ENCODE data around the gene CALR.
"Not testable (repeated sequence)": the region's sequence is repeated elsewhere in the genome, so short reads cannot be mapped to it uniquely, and the experiment has no call there.

CALR gene

GRCh38 chr19:12935071-12935470 lies 3.3 kb upstream of the CALR start:
- DNase-seq, result no peak

GRCh38 chr19:12936582-12936981 lies 1.8 kb upstream of the CALR start:
- no peak for DNase-seq

DNA sequence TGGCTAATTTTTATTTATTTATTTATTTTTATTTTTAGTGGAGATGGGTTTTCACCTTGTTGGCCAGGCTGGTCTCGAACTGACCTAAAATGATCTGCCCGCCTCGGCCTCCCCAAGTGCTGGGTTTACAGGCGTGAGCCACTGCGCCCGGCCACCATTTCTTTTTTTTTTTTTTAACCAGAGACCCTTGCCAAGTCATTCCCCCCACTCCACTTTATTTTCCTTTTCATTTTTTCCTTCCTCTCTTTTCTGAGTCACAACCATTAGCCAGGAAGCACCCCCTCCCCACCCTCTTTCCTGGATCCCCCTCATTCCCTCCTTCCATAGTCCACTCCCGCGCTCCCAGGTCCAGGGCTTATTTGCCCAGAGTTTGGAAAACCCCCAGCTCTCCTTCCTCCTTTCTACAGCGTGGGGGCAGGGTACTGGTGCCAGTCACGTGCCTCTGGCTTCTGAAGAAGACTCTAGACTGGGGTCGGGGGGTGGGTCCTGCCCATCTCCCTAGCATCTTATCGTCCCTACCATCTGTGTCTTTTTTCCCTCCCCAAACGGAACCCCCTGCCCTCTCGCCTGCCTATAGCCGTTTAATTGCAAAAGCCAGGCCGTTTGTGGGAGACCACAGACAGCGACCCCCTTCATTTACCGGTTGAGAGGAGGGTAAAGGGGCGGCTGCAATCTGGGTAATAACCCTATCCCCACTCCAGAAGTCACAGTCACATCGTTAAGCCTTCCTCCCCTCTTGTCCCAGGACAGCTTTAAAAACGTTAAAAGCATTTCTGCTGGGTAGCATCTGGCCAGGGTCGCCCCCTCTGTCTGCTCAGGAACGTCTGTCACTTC lies 1.1 kb upstream of the CALR start:
- no peak for DNase-seq

DNA sequence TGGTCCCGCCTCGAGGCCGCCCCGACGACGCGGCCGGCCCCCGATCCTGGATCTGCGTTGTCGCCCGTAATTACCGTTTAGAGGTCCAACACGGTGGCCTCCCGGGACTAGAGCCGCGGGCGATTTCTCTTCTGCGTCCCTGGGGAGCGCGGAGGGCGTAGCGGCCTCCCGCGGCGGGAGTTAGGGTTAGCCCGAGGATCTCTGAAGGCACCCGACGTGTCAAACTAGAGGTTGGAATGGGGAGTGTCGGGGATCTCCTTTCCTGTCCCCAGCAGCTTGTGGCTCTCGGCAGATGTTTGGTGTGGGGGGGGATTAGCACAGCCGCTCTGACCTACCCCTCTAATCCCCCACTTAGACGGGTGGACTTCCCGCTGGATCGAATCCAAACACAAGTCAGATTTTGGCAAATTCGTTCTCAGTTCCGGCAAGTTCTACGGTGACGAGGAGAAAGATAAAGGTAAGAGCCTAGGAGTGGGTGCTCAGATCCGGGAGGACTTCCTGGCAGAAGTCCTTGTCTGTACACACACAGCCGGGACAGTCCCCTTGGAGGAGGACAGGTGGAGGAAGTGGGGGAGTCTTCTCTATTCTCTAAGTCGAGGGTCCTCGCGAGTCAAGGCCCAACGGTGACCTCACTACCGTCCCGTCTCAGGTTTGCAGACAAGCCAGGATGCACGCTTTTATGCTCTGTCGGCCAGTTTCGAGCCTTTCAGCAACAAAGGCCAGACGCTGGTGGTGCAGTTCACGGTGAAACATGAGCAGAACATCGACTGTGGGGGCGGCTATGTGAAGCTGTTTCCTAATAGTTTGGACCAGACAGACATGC lies 581 bp downstream of the CALR start:
- no peak for DNase-seq

GRCh38 chr19:12939975-12940423 lies 1.6 kb downstream of the CALR start:
- no peak for DNase-seq

DNA sequence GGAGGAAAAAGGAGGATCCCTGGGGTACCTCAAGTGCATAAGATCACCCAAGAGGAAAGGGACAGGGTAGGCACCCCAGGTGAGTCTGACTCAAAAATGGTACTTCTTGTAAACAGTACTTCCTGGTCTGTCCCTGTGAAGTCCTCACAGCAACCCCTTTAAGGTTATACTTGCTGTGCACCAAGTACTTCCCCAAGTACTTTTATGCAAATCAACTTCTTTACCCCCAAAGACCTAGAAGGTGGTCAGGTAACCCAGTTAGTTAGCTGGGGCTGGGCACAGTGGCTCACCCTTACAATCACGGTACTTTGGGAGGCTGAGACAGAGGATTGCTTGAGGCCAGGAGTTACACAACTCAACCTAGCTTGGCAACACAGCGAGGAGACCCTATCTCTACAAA lies 2.5 kb downstream of the CALR start:
- DNase-seq, result no peak

DNA sequence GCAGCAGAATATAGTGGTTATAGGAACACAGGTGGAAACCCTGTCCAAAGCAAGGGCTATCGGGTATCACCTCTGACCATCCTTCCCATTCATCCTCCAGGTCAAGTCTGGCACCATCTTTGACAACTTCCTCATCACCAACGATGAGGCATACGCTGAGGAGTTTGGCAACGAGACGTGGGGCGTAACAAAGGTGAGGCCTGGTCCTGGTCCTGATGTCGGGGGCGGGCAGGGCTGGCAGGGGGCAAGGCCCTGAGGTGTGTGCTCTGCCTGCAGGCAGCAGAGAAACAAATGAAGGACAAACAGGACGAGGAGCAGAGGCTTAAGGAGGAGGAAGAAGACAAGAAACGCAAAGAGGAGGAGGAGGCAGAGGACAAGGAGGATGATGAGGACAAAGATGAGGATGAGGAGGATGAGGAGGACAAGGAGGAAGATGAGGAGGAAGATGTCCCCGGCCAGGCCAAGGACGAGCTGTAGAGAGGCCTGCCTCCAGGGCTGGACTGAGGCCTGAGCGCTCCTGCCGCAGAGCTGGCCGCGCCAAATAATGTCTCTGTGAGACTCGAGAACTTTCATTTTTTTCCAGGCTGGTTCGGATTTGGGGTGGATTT lies 5.1 kb downstream of the CALR start:
- no peak for DNase-seq

DNA sequence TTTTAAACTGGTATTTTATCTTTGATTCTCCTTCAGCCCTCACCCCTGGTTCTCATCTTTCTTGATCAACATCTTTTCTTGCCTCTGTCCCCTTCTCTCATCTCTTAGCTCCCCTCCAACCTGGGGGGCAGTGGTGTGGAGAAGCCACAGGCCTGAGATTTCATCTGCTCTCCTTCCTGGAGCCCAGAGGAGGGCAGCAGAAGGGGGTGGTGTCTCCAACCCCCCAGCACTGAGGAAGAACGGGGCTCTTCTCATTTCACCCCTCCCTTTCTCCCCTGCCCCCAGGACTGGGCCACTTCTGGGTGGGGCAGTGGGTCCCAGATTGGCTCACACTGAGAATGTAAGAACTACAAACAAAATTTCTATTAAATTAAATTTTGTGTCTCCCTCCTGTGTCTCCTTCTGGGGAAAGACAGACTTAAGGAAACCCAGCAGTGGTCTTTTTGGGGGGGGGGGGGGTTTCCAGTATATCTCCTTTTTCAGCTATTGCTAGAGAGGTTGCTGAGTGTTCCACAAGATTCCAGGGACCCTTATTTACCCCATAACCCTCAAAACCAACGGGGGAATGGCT lies 5.8 kb downstream of the CALR start:
- DNase-seq, result no peak

GRCh38 chr19:12945479-12946091 lies 7.2 kb downstream of the CALR start, which contains the start of gene RAD23A:
Gene RAD23A, plus strand, starts transcription at chr19:12945862. Its CDS starts 87 bp downstream, at chr19:12945949.
- DNase-seq, result peak; percentile 81

- no peak for DNase-seq
Observed at GRCh38 chr19:12946092-12946721, 7.8 kb downstream of the CALR start.

- DNase-seq, result no peak
Observed at GRCh38 chr19:12946731-12947496, 8.5 kb downstream of the CALR start.

DNA sequence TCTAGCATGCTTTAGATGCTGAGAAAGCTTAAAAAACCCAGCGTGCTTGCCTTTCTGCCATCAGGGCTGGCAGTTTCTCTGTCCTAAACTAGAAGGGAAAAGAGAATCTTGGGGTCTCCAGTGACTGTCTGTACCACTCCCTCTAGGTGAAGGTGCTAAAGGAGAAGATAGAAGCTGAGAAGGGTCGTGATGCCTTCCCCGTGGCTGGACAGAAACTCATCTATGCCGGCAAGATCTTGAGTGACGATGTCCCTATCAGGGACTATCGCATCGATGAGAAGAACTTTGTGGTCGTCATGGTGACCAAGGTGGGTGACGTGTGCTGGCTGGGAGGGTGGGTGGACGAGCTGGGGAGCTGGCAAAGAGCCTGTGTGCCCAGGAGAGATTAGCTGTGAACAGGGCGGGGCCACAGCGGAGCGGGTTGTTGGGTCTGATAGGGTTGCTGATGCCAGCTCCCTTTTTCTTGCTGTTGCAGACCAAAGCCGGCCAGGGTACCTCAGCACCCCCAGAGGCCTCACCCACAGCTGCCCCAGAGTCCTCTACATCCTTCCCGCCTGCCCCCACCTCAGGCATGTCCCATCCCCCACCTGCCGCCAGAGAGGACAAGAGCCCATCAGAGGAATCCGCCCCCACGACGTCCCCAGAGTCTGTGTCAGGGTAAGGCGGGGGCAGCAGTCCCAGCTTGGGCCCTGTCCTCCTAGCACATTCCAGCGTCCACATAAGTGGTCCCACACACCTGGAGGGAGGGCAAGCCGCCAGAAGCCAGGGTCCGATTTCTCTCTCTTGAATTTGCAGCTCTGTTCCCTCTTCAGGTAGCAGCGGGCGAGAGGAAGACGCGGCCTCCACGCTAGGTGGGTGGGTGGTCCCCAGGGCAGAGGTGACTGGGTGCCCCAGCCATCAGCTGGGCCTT lies 9.5 kb downstream of the CALR start:
- DNase-seq, result no peak

- no peak for DNase-seq
Observed at GRCh38 chr19:12948612-12949362, 10.4 kb downstream of the CALR start.

DNA sequence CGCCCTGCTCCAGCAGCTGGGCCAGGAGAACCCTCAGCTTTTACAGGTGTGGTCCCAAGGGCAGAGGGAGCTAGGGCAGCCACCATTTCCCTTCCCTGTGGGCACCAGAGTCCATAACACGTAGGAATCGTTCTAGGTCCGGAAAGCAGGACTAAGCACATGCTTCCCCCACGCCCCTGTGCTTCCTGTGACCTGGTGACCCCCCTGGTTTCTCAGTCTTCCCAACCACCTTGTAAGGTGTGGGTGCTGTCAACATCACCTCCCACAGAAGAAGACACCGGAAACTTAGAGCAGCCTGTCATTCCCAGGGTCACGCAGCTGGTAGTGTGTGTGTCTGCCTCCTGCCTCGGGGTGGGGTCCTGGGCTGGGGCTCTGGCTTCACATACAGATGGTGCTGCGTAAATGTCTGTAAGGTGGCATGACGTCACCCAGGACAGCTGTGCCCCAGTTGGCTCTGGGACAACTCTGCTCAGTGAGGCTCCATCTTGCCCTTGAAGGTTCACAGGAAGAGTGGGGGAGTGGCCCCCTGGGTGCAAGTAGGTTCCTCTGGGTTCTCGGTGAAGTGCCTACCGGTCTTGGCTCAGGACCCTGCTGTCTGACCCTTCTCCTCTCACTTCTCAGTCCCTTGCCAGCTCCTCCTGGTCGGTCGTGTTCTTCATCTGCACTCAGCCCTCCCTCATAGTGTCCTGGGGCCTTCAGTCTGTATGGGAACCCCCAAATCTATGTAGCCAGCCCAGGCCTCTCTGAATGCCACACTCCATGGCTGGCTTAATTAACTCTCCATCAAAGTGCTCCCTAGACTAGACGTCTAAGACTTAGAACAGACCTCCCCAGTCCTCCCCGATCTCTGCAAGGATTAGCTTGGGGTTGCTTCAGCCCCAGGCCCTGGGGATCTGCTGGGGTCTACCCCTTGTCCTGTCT lies 11.2 kb downstream of the CALR start:
- no peak for DNase-seq

GRCh38 chr19:12952050-12952449 lies 13.6 kb downstream of the CALR start:
- not testable (repeated sequence) for DNase-seq

DNA sequence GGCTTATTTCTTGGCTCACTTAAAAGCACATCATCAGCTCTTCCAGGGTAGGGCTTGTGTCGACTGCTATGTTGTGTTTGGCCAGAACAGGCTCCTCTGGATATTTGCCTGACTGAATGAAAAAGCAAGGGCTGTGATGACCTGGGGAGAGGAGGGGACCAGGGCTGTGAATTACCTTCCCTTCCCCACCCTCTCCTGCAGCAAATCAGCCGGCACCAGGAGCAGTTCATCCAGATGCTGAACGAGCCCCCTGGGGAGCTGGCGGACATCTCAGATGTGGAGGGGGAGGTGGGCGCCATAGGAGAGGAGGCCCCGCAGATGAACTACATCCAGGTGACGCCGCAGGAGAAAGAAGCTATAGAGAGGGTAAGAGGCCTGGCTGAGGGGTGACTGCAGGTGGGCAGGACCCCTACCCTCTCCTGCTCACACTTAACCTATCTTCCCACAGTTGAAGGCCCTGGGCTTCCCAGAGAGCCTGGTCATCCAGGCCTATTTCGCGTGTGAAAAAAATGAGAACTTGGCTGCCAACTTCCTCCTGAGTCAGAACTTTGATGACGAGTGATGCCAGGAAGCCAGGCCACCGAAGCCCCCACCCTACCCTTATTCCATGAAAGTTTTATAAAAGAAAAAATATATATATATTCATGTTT lies 14.2 kb downstream of the CALR start:
- no peak for DNase-seq

DNA sequence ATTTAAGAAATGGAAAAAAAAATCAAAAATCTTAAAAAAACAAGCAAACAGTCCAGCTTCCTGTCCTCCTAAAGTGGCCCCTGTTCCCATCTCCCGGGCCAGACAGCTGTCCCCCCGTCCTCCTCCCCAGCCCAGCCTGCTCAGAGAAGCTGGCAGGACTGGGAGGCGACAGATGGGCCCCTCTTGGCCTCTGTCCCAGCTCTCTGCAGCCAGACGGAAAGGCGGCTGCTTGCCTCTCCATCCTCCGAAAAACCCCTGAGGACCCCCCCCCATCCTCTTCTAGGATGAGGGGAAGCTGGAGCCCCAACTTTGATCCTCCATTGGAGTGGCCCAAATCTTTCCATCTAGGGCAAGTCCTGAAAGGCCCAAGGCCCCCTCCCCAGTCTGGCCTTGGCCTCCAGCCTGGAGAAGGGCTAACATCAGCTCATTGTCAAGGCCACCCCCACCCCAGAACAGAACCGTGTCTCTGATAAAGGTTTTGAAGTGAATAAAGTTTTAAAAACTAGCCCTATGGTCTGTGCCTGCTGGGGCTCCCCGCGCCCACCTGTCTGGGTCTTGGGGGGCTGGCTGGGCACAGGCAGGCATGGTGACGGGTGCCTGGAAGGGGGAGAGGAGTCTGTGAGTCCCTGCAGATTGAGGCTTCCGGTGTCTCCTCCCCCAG lies 14.9 kb downstream of the CALR start:
- peak; percentile 83 for DNase-seq

All from NCI-H1694 (cell line).